ENCODE results near the gene MLLT6. TPM values are rescaled to one million over a fixed set of nuclear protein-coding genes. Genes with fewer than 3 reads are reported as not detected.

The MLLT6 gene
- total RNA-seq, 4 donors from 2014 or later, result 68.7 to 272 (median 100) TPM

- DNase-seq, result peak; percentile 84
- TF ChIP-seq POLR2AphosphoS5 (IDR thresholded peaks at IDR 0.05), result peak; percentile 67 to 83 (median 73)
- peak; percentile 81 for TF ChIP-seq POLR2A (IDR thresholded peaks at IDR 0.05)
- TF ChIP-seq EP300 (IDR thresholded peaks at IDR 0.05; ENCODE audit: low read depth), result peak; percentile 35
- TF ChIP-seq CTCF (IDR thresholded peaks at IDR 0.05), result no peak
These were observed 44.4 kb downstream of the MLLT6 start for GRCh38 chr17:38749223-38750043.

GRCh38 chr17:38750044-38750311 lies 44.9 kb downstream of the MLLT6 start:
- 18% methylated on average over 12 of the region's 12 CpGs; no CpG with 5 or more reads in 1 of the 2 donors for WGBS, 2 donors (ENCODE audit: low coverage in 1 of 2)
- Histone ChIP-seq H3K9me3 (no peaks in the 10 kb centered on the region), H3K27me3 (no peaks in the 10 kb centered on the region), H3K36me3 (peaks cover 0 to 9% (median 0%) of the 10 kb centered on the region in 4 donors), H3K4me1 (peaks cover 10 to 74% (median 50%) of the 10 kb centered on the region in 4 donors), H3K4me3 (peak overlapping the region; percentile 52 to 95 (median 61)), H3K27ac (peak overlapping the region; percentile 88 to 96 (median 89))
- in situ Hi-C loops (cut with MboI; ENCODE audit: low pct_ligation_motif_present in 1 of 4, low pct_unique_long_range_greater_than_20kb in 1 of 4, low sequenced_read_pairs in 3 of 4) (no loop called here), intact Hi-C loops (cut with DNase I; ENCODE audit: low total_unique reads) (no loop called here)
- TF ChIP-seq EP300 (IDR thresholded peaks at IDR 0.05; ENCODE audit: low read depth), result no peak
- no peak for TF ChIP-seq POLR2AphosphoS5 (IDR thresholded peaks at IDR 0.05)
- TF ChIP-seq POLR2A (IDR thresholded peaks at IDR 0.05), result no peak
- TF ChIP-seq CTCF (IDR thresholded peaks at IDR 0.05), result no peak
- no peak for DNase-seq

More at GRCh38 chr17:38749223-38750043, 44.4 kb downstream of the MLLT6 start:
- Histone ChIP-seq H3K36me3 (peaks cover 0 to 4% (median 0%) of the 10 kb centered on the region in 4 donors), H3K9me3 (no peaks in the 10 kb centered on the region), H3K4me1 (peaks cover 10 to 69% (median 49%) of the 10 kb centered on the region in 4 donors), H3K27ac (peak overlapping the region; percentile 88 to 96 (median 89)), H3K27me3 (no peaks in the 10 kb centered on the region), H3K4me3 (peak overlapping the region; percentile 52 to 95 (median 61))
- intact Hi-C loops (cut with DNase I; ENCODE audit: low total_unique reads) (no loop called here), in situ Hi-C loops (cut with MboI; ENCODE audit: low pct_ligation_motif_present in 1 of 4, low pct_unique_long_range_greater_than_20kb in 1 of 4, low sequenced_read_pairs in 3 of 4) (no loop called here)
- 0 to 1% methylated on average over 1 to 58 of the region's 79 CpGs for WGBS, 2 donors (ENCODE audit: low coverage in 1 of 2)

GRCh38 chr17:38750312-38751121 lies 45.4 kb downstream of the MLLT6 start:
- no peak for DNase-seq
- in situ Hi-C loops (cut with MboI; ENCODE audit: low pct_ligation_motif_present in 1 of 4, low pct_unique_long_range_greater_than_20kb in 1 of 4, low sequenced_read_pairs in 3 of 4) (no loop called here), intact Hi-C loops (cut with DNase I; ENCODE audit: low total_unique reads) (no loop called here)
- WGBS, 2 donors (ENCODE audit: low coverage in 1 of 2), result 6 to 34% methylated on average over 5 to 28 of the region's 28 CpGs
- H3K27me3 ChIP-seq, result no peaks in the 10 kb centered on the region
- peaks cover 0 to 9% (median 0%) of the 10 kb centered on the region in 4 donors for H3K36me3 ChIP-seq
- H3K4me3 ChIP-seq, result peak overlapping the region in 3 of 4 donors; percentile 76 to 95 (median 87)
- peaks cover 10 to 73% (median 50%) of the 10 kb centered on the region in 4 donors for H3K4me1 ChIP-seq
- H3K9me3 ChIP-seq, result no peaks in the 10 kb centered on the region
- TF ChIP-seq POLR2A (IDR thresholded peaks at IDR 0.05) (no peak), POLR2AphosphoS5 (IDR thresholded peaks at IDR 0.05) (no peak), EP300 (IDR thresholded peaks at IDR 0.05; ENCODE audit: low read depth) (no peak), CTCF (IDR thresholded peaks at IDR 0.05) (no peak)
- H3K27ac ChIP-seq, result peak overlapping the region; percentile 88 to 96 (median 89)
